Osteocyte (in vitro differentiated cells): ENCODE data around the gene CDH7. TPM values are rescaled to one million over a fixed set of nuclear protein-coding genes. Genes with fewer than 3 reads are reported as not detected.

ENCODE experiments used
- DNase-seq: peaks from one replicate; pipeline ENCODE4 v3.0.0; 2021; ENCODE audit warnings: mixed read lengths; ENCODE audit not compliant: unreplicated experiment; ENCODE audit errors: extremely low spot score
- H3K27ac Mint-ChIP-seq: one replicate; pipeline ENCODE4 v1.8.0; 2021; ENCODE audit warnings: mild to moderate bottlenecking, mixed read lengths; ENCODE audit not compliant: unreplicated experiment
- H3K27me3 Mint-ChIP-seq: one replicate; pipeline ENCODE4 v1.8.0; 2021; ENCODE audit warnings: mixed read lengths; ENCODE audit not compliant: unreplicated experiment
- H3K36me3 Mint-ChIP-seq: one replicate; pipeline ENCODE4 v1.8.0; 2021; ENCODE audit warnings: mixed read lengths; ENCODE audit not compliant: unreplicated experiment
- H3K4me1 Mint-ChIP-seq: one replicate; pipeline ENCODE4 v1.8.0; 2021; ENCODE audit warnings: mixed read lengths; ENCODE audit not compliant: unreplicated experiment
- H3K4me3 Mint-ChIP-seq: one replicate; pipeline ENCODE4 v1.8.0; 2021; ENCODE audit warnings: mild to moderate bottlenecking, moderate library complexity, mixed read lengths; ENCODE audit not compliant: unreplicated experiment
- H3K9me3 Mint-ChIP-seq: one replicate; pipeline ENCODE4 v1.8.0; 2021; ENCODE audit warnings: mixed read lengths; ENCODE audit not compliant: unreplicated experiment
- CTCF ChIP-seq: fragments of 200-600 bp; sonication (generic); IDR thresholded peaks from 2 replicates; pipeline ENCODE4 v1.5.0; 2021; ENCODE audit warnings: antibody characterized with exemption, mild to moderate bottlenecking, moderate library complexity
- long read RNA-seq: library from polyadenylated mRNA; unstranded; transcript quantifications from one replicate; pipeline ENCODE4 v2.0.0, GENCODE V29; 2021
- total RNA-seq: library from RNA; stranded (reverse); gene quantifications from 2 replicates; pipeline ENCODE4 v1.2.1, GENCODE V29; 2021

Gene CDH7
- not detected in 2 replicates for total RNA-seq
- long read RNA-seq, result 0 reads

- H3K4me3 Mint-ChIP-seq, result peak within 1 kb of the TSS; percentile 62
- H3K36me3 Mint-ChIP-seq, result no peaks in the 10 kb centered on the region
- peaks cover 8% of the 10 kb centered on the region for H3K4me1 Mint-ChIP-seq
- no peak for TF ChIP-seq CTCF
- no peak within 1 kb of the TSS for H3K27ac Mint-ChIP-seq
- DNase-seq, result no peak
- peaks cover 46% of the 10 kb centered on the region for H3K27me3 Mint-ChIP-seq
- no peaks in the 10 kb centered on the region for H3K9me3 Mint-ChIP-seq
Observed at GRCh38 chr18:65750389-65751154, at the start of gene CDH7. Gene CDH7 (plus strand): TSS chr18:65751012. CDS start chr18:65762843, 11,831 bp downstream.

GRCh38 chr18:65704046-65704445, 46.8 kb upstream of the CDH7 start:
- Mint-ChIP-seq H3K27ac (no peak overlapping the region), H3K4me3 (no peak overlapping the region), H3K36me3 (no peaks in the 10 kb centered on the region), H3K27me3 (no peaks in the 10 kb centered on the region), H3K4me1 (no peaks in the 10 kb centered on the region), H3K9me3 (no peaks in the 10 kb centered on the region)
- TF ChIP-seq CTCF, result no peak
- DNase-seq, result no peak

- Mint-ChIP-seq H3K36me3 (no peaks in the 10 kb centered on the region), H3K27ac (no peak overlapping the region), H3K4me3 (no peak overlapping the region), H3K27me3 (no peaks in the 10 kb centered on the region), H3K9me3 (no peaks in the 10 kb centered on the region), H3K4me1 (no peaks in the 10 kb centered on the region)
- DNase-seq, result no peak
- no peak for TF ChIP-seq CTCF
Observed at GRCh38 chr18:65706646-65707045, 44.2 kb upstream of the CDH7 start.

- H3K27me3 Mint-ChIP-seq, result no peaks in the 10 kb centered on the region
- H3K4me1 Mint-ChIP-seq, result no peaks in the 10 kb centered on the region
- no peak for TF ChIP-seq CTCF
- DNase-seq, result no peak
- H3K27ac Mint-ChIP-seq, result no peak overlapping the region
- no peaks in the 10 kb centered on the region for H3K9me3 Mint-ChIP-seq
- H3K36me3 Mint-ChIP-seq, result no peaks in the 10 kb centered on the region
- no peak overlapping the region for H3K4me3 Mint-ChIP-seq
Observed at GRCh38 chr18:65711493-65711892, 39.3 kb upstream of the CDH7 start.

GRCh38 chr18:65721619-65722018, 29.2 kb upstream of the CDH7 start:
- Mint-ChIP-seq H3K9me3 (peaks cover 5% of the 10 kb centered on the region), H3K36me3 (no peaks in the 10 kb centered on the region), H3K4me3 (no peak overlapping the region), H3K27me3 (no peaks in the 10 kb centered on the region), H3K27ac (no peak overlapping the region), H3K4me1 (no peaks in the 10 kb centered on the region)
- DNase-seq, result no peak
- TF ChIP-seq CTCF, result no peak
